Coronary artery (tissue), 2 donors: Measurements from ENCODE around the gene DLX6.

Source experiments
- DNase-seq: peaks from one replicate; pipeline ENCODE4 v3.0.0-alpha.2; 2017; ENCODE audit warnings: low spot score
- H3K27ac ChIP-seq, 2 donors: fragments of 200-600 bp; sonication (generic); one replicate each; pipeline ENCODE4 v1.5.1; 2016 to 2019
- H3K4me3 ChIP-seq: fragments of 200-600 bp; sonication (generic); 2 replicates; pipeline ENCODE4 v1.5.1; 2016; ENCODE audit warnings: mild to moderate bottlenecking, moderate library complexity
- CTCF ChIP-seq: fragments of 200-600 bp; sonication (generic); IDR thresholded peaks from one replicate; pipeline ENCODE4 v1.5.1; 2019; ENCODE audit warnings: antibody characterized with exemption

Gene DLX6

GRCh38 chr7:96977445-96977844 is 27.9 kb upstream of the DLX6 start:
- TF ChIP-seq CTCF: no peak
- DNase-seq: no peak
- Histone ChIP-seq H3K27ac (no peak overlapping the region), H3K4me3 (no peak overlapping the region)

GRCh38 chr7:96979551-96980276 is 25.6 kb upstream of the DLX6 start:
- Histone ChIP-seq H3K4me3 (no peak overlapping the region), H3K27ac (no peak overlapping the region)
- TF ChIP-seq CTCF: no peak
- DNase-seq: no peak

- TF ChIP-seq CTCF: no peak
- no peak for DNase-seq
- H3K4me3 ChIP-seq: no peak overlapping the region
- H3K27ac ChIP-seq: no peak overlapping the region
These were observed 22.8 kb upstream of the DLX6 start for GRCh38 chr7:96982586-96982985.

GRCh38 chr7:96985992-96986391 is 19.4 kb upstream of the DLX6 start:
- H3K27ac ChIP-seq: no peak overlapping the region
- H3K4me3 ChIP-seq: no peak overlapping the region
- no peak for TF ChIP-seq CTCF
- no peak for DNase-seq

- no peak overlapping the region for H3K4me3 ChIP-seq
- no peak for DNase-seq
- no peak for TF ChIP-seq CTCF
- H3K27ac ChIP-seq: no peak overlapping the region
These were observed 18.5 kb upstream of the DLX6 start for GRCh38 chr7:96986901-96987300.

- no peak for TF ChIP-seq CTCF
- H3K4me3 ChIP-seq: no peak overlapping the region
- DNase-seq: no peak
- no peak overlapping the region for H3K27ac ChIP-seq
These were observed 17.6 kb upstream of the DLX6 start for GRCh38 chr7:96987719-96988118.

GRCh38 chr7:96989241-96989858 is 16.0 kb upstream of the DLX6 start:
- no peak for DNase-seq
- H3K27ac ChIP-seq: no peak overlapping the region
- TF ChIP-seq CTCF: no peak
- H3K4me3 ChIP-seq: no peak overlapping the region
